ENCODE data around the gene SLC35B2. TPM values are rescaled to one million over a fixed set of nuclear protein-coding genes. Genes with fewer than 3 reads are reported as not detected.

The SLC35B2 gene
- total and polyA plus RNA-seq, 9 of the 15 experiments (the other 6 are each of a cell fraction or from before 2014, with no cell fraction given): 14.5 to 59.1 (median 47.1) TPM

- TF ChIP-seq HIVEP1 (CRISPR knock-in tag; IDR thresholded peaks at IDR 0.05): no peak
- peak; percentile 72 for TF ChIP-seq ZNF263 (CRISPR knock-in tag; IDR thresholded peaks at IDR 0.05; ENCODE audit: borderline replicate concordance)
- TF ChIP-seq MCM2 (IDR thresholded peaks at IDR 0.05; ENCODE audit: low read depth): no peak
- peak; percentile 12 for TF ChIP-seq JUND (IDR thresholded peaks at IDR 0.05; ENCODE audit: borderline replicate concordance, low read depth, low read length)
- TF ChIP-seq JUND (tag; IDR thresholded peaks at IDR 0.05; ENCODE audit: borderline replicate concordance, low read depth, low read length): no peak
- no peak for TF ChIP-seq MYBL2 (IDR thresholded peaks at IDR 0.05; ENCODE audit: low read depth)
- no peak for TF ChIP-seq MYBL2 (CRISPR knock-in tag; IDR thresholded peaks at IDR 0.05; ENCODE audit: borderline replicate concordance)
- no peak for TF ChIP-seq DIDO1 (tag; IDR thresholded peaks at IDR 0.05; ENCODE audit: low read depth)
- no peak; the same call in 1 of the 2 replicates for TF ChIP-seq GTF2E2 (tag; IDR thresholded peaks at IDR 0.05)
- TF ChIP-seq ZC3H8 (IDR thresholded peaks at IDR 0.05): no peak
- TF ChIP-seq BCOR (IDR thresholded peaks at IDR 0.05): 0 out of 2 replicates have a peak, but pooled peaks have one; percentile 41
- TF ChIP-seq HSF4 (CRISPR knock-in tag; IDR thresholded peaks at IDR 0.05; ENCODE audit: borderline replicate concordance): no peak
- peak; percentile 76; the same call in 1 of the 2 replicates for TF ChIP-seq LCOR (CRISPR knock-in tag; IDR thresholded peaks at IDR 0.05)
- no peak for TF ChIP-seq POLR3A (IDR thresholded peaks at IDR 0.05; ENCODE audit: borderline replicate concordance, extremely low read depth, insufficient read depth, insufficient read length)
- no peak for TF ChIP-seq CHCHD3 (CRISPR knock-in tag; IDR thresholded peaks at IDR 0.05)
- no peak for TF ChIP-seq TCF7L2 (IDR thresholded peaks at IDR 0.05; ENCODE audit: low read depth, low read length)
- no peak for TF ChIP-seq ZBTB5 (IDR thresholded peaks at IDR 0.05)
- no peak for TF ChIP-seq ZNF175 (CRISPR knock-in tag; IDR thresholded peaks at IDR 0.05; ENCODE audit: low read depth)
- TF ChIP-seq SREBF2 (CRISPR knock-in tag; IDR thresholded peaks at IDR 0.05): no peak
- no peak; the same call in 1 of the 2 replicates for TF ChIP-seq PHTF2 (CRISPR knock-in tag; IDR thresholded peaks at IDR 0.05)
- no peak for TF ChIP-seq RFX5 (IDR thresholded peaks at IDR 0.05; ENCODE audit: low read depth, low read length)
- TF ChIP-seq NR2C1 (IDR thresholded peaks at IDR 0.05): no peak
- TF ChIP-seq NR2C1 (tag; IDR thresholded peaks at IDR 0.05): no peak
- TF ChIP-seq PHF20 (IDR thresholded peaks at IDR 0.05; ENCODE audit: partially characterized antibody): peak; percentile 44
- TF ChIP-seq, protein P1, sequence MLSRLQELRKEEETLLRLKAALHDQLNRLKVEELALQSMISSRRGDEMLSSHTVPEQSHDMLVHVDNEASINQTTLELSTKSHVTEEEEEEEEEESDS (CRISPR knock-in tag; IDR thresholded peaks at IDR 0.05): no peak
- no peak for TF ChIP-seq NCOA1 (IDR thresholded peaks at IDR 0.05; ENCODE audit: low read depth)
- TF ChIP-seq NFYB (IDR thresholded peaks at IDR 0.05; ENCODE audit: extremely low read depth, insufficient read length): no peak
- TF ChIP-seq ZNF644 (tag; IDR thresholded peaks at IDR 0.05; ENCODE audit: low read depth): no peak
- TF ChIP-seq ATF1 (CRISPR knock-in tag; IDR thresholded peaks at IDR 0.05): no peak
- 0 out of 2 replicates have a peak, but pooled peaks have one; percentile 25 for TF ChIP-seq ATF1 (tag; IDR thresholded peaks at IDR 0.05)
- no peak for TF ChIP-seq ADNP (tag; IDR thresholded peaks at IDR 0.05)
- TF ChIP-seq ESRRA (IDR thresholded peaks at IDR 0.05; ENCODE audit: borderline replicate concordance, low read depth): peak; percentile 26; the same call in 1 of the 2 replicates
Observed at GRCh38 chr6:44265007-44265721, 7.8 kb upstream of the SLC35B2 start, which contains the start of gene NFKBIE (continued).

Data from K562 (cell line).